Heart left ventricle (tissue), 16 donors: Measurements from ENCODE around the gene TMEM163. TPM values are rescaled to one million over a fixed set of nuclear protein-coding genes. Genes with fewer than 3 reads are reported as not detected.
A peak's percentile ranks its signal among the peaks of the same experiment; 100 is the strongest.

Source experiments
- ATAC-seq, 4 donors: fragments of 200-7000 bp; cut with Tn5 transposase; one replicate each; pipeline ENCODE4 v1.9.1; 2020 to 2022; ENCODE audit warnings: moderate library complexity in 4 of 4, mild to moderate bottlenecking in 3 of 4, moderate number of reproducible peaks in 1 of 4
- DNase-seq, 5 donors: peaks; one replicate each; pipeline ENCODE4 v3.0.0-alpha.2; 2020
- H3K27ac ChIP-seq, 12 donors: fragments of 200-600 bp; sonication (generic) in 4 of 12; one replicate each; pipeline versions ENCODE4 v1.5.0 to v1.8.0; 2016 to 2022; ENCODE audit warnings: mild to moderate bottlenecking in 2 of 12
- H3K27me3 ChIP-seq, 9 donors: fragments of 200-600 bp; sonication (generic) in 2 of 9; one replicate each; pipeline versions ENCODE4 v1.5.1 to v1.8.0; 2016 to 2022; ENCODE audit warnings: mild to moderate bottlenecking in 3 of 9
- H3K36me3 ChIP-seq, 9 donors: fragments of 200-600 bp; sonication (generic) in 2 of 9; one replicate each; pipeline versions ENCODE4 v1.5.0 to v1.8.0; 2018 to 2022; ENCODE audit warnings: mild to moderate bottlenecking in 2 of 9
- H3K4me1 ChIP-seq, 12 donors: fragments of 200-600 bp; sonication (generic) in 4 of 12; one replicate each; pipeline versions ENCODE4 v1.5.0 to v1.8.0; 2016 to 2022; ENCODE audit warnings: mild to moderate bottlenecking in 3 of 12
- H3K4me3 ChIP-seq, 12 donors: fragments of 200-600 bp; sonication (generic) in 4 of 12; one replicate each; pipeline versions ENCODE4 v1.5.0 to v1.8.0; 2017 to 2022; ENCODE audit warnings: mild to moderate bottlenecking in 9 of 12, moderate library complexity in 4 of 12
- H3K9me3 ChIP-seq, 12 donors: fragments of 200-600 bp; sonication (generic) in 4 of 12; one replicate each; pipeline versions ENCODE4 v1.5.0 to v1.8.0; 2016 to 2022; ENCODE audit warnings: mild to moderate bottlenecking in 1 of 12
- CTCF ChIP-seq, 12 donors: fragments of 200-600 bp; sonication (generic) in 4 of 12; IDR thresholded peaks; one replicate each; pipeline versions ENCODE4 v1.5.0 to v1.8.0; 2018 to 2022; ENCODE audit warnings: antibody characterized with exemption in 12 of 12, mild to moderate bottlenecking in 5 of 12
- POLR2A ChIP-seq, 2 donors: fragments of 450-650 bp; IDR thresholded peaks; one replicate each; pipeline ENCODE4 v1.6.1; 2017; ENCODE audit warnings: antibody characterized with exemption in 2 of 2, mild to moderate bottlenecking in 2 of 2, moderate library complexity in 2 of 2
- WGBS, 4 donors: extraction: QIAGEN DNeasy Blood & Tissue Kit in 2 of 4; methylation state at CpG; one replicate each; pipeline versions ENCODE4 v1.1.5 to v1.1.7; 2013 to 2018; 5-methylcytosine and 5-hydroxymethylcytosine counted together
- intact Hi-C, 10 donors: fragments of 100-400 bp; cut with DNase I; formaldehyde crosslinking; loops; one replicate each; pipeline versions ENCODE4 v1.11.1 to v1.14.2; 2022
- polyA plus RNA-seq, 2 donors: library from polyadenylated mRNA; stranded (reverse); fragments of 200-250 nt; gene quantifications; one replicate each; pipeline ENCODE4 v1.2.3, GENCODE V29; 2013
- total RNA-seq, 9 donors: library from RNA; depleted of rRNA in 2 of 9; stranded (reverse); fragments of >200 nt in 2 of 9; fragmentation: NEBNext Ultra II Directional in 3 of 9; extraction: Animal tissue kit (Norgen Biotek cat#: 25700) in 3 of 9; gene quantifications; one replicate each; pipeline versions ENCODE4 v1.1.0 to v1.2.4, GENCODE V29; 2016 to 2023
- donor health status: ischemic (EF 13 %, LVEDD 7.1; RV severe dilation, severe dysfunction).
- donor health status: healthy with polysubstance abuse.
- donor health status: DM: no; HTN: yes; CAD: no.
- donor health status: DM: no; HTN: no; CAD: no.
- donor health status: ischemic (EF 25% LVEDD 6.9; RV normal size, moderate dysfunction).
- donor health status: ischemic (EF 25% LVEDD 5.7; RV mildly dilated, moderate dysfunction).
- donor health status: healthy.
- donor health status: DM: yes; HTN: yes; CAD: no.
- donor health status: ischemic (EF 35%, LVEDD 5.7; RV mildly dilated, moderate dysfunction).
- donor health status: nonischemic (EF 11% LVEDD 7.7; RV severe dilation, severe dysfunction).
- donor health status: DM: yes; HTN: yes; CAD: no.
- donor health status: PGD.
- donor health status: ischemic (EF 29% LVEDD 5.4; RV normal size, mild dysfunction).
- donor health status: nonischemic (EF 23%, LVEDD 6.1; RV moderate dilation, normal function).

Gene TMEM163
- total and polyA plus RNA-seq, 11 donors: 0.14 to 1.4 (median 0.47) TPM

GRCh38 chr2:134500211-134500935, 218.4 kb downstream of the TMEM163 start:
- WGBS, 4 donors: 68 to 72% (median 70%) methylated on average over 9 of the region's 9 CpGs
- DNase-seq (no peak), ATAC-seq (no peak)
- H3K27me3 ChIP-seq: no peaks in the 10 kb centered on the region
- no peak overlapping the region for H3K27ac ChIP-seq
- H3K4me3 ChIP-seq: no peak overlapping the region
- no peaks in the 10 kb centered on the region for H3K4me1 ChIP-seq
- TF ChIP-seq CTCF (IDR thresholded peaks at IDR 0.05) (no peak), POLR2A (IDR thresholded peaks at IDR 0.05) (no peak)
- H3K9me3 ChIP-seq: no peaks in the 10 kb centered on the region
- no peaks in the 10 kb centered on the region for H3K36me3 ChIP-seq
- intact Hi-C loops: no loop called here

- Histone ChIP-seq H3K27me3 (no peaks in the 10 kb centered on the region), H3K9me3 (no peaks in the 10 kb centered on the region), H3K4me1 (no peaks in the 10 kb centered on the region), H3K36me3 (no peaks in the 10 kb centered on the region), H3K27ac (no peak overlapping the region), H3K4me3 (no peak overlapping the region)
- TF ChIP-seq POLR2A (IDR thresholded peaks at IDR 0.05) (no peak), CTCF (IDR thresholded peaks at IDR 0.05) (no peak)
- ATAC-seq (no peak), DNase-seq (no peak)
- WGBS, 4 donors: 69 to 83% (median 77%) methylated on average over 9 of the region's 9 CpGs
- intact Hi-C loops: no loop called here
Measured at GRCh38 chr2:134499307-134499926, 219.4 kb downstream of the TMEM163 start.

- no peak for ATAC-seq
- Histone ChIP-seq H3K27me3 (no peaks in the 10 kb centered on the region), H3K4me3 (no peak overlapping the region), H3K9me3 (no peaks in the 10 kb centered on the region), H3K27ac (no peak overlapping the region), H3K36me3 (no peaks in the 10 kb centered on the region), H3K4me1 (peaks cover 0 to 6% (median 0%) of the 10 kb centered on the region in 12 donors)
- TF ChIP-seq CTCF (IDR thresholded peaks at IDR 0.05) (no peak), POLR2A (IDR thresholded peaks at IDR 0.05) (no peak)
- WGBS, 4 donors: 77 to 89% (median 86%) methylated on average over 7 of the region's 7 CpGs
- intact Hi-C loops: no loop called here
- DNase-seq: no peak
Measured at GRCh38 chr2:134498654-134499053, 220.1 kb downstream of the TMEM163 start.

- H3K27ac ChIP-seq: no peak overlapping the region
- no peak for DNase-seq
- WGBS, 4 donors: 43 to 60% (median 47%) methylated on average over 4 of the region's 4 CpGs
Measured at GRCh38 chr2:134493797-134494196, 225.0 kb downstream of the TMEM163 start.

More at GRCh38 chr2:134493797-134494196, 225.0 kb downstream of the TMEM163 start:
- intact Hi-C loops: no loop called here
- Histone ChIP-seq H3K4me1 (peaks cover 0 to 19% (median 0%) of the 10 kb centered on the region in 12 donors), H3K27me3 (no peaks in the 10 kb centered on the region), H3K9me3 (no peaks in the 10 kb centered on the region), H3K4me3 (no peak overlapping the region), H3K36me3 (no peaks in the 10 kb centered on the region)
- no peak for TF ChIP-seq POLR2A (IDR thresholded peaks at IDR 0.05)
- TF ChIP-seq CTCF (IDR thresholded peaks at IDR 0.05): no peak
- peak; percentile 24 to 87 (median 70) for ATAC-seq
